COLO668 (cell line): ENCODE data around the gene TNFSF8.

ENCODE experiments used
- DNase-seq: peaks from one replicate; lab custom pipeline; 2025; ENCODE audit not compliant: unreplicated experiment; lab: John Stamatoyannopoulos, UW

TNFSF8 gene

DNA sequence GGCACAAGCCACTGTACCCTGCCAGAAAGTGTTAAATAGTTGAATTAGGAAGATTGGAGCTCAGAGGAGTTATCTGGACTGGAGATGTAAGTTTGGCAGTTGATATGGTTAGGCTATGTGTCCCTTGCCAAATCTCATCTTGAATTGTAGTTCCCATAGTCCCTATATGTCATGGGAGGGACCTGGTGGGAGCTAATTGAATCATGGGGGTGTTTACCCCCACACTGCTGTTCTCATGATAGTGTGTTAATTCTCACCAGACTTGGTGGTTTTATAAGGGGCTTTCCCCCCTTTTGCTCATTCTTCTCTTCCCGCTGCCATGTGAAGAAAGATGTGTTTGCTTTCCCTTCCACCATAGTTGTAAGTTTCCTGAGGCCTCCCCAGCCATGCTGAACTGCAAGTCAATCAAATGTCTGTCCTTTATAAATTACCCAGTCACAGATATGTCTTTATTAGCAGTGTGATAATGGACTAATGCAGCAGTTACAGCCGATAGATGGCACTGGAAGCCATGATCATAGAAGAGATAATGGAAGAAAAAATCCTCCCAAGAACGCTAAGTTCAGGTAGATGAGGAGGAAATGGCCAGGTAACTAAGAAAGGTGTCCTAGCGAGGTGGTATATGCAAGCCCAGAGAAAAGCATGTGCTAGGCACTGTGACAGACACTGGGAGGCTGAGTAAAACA is 51.4 kb downstream of the TNFSF8 start:
- no peak for DNase-seq

DNA sequence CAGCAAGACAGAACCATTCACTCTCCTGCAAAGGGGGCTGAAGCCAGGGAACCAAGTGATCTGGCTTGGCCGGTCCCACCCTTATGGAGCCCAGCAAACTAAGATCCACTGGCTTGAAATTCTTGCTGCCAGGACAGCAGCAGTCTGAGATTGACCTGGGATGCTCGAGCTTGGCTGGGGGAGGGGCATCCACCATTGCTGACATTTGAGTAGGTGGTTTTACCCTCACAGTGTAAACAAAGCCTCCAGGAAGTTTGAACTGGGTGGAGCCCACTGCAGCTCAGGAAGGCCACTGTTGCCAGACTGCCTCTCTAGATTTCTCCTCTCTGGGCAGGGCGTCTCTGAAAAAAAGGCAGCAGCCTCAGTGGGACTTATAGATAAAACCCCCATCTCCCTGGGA is 60.5 kb downstream of the TNFSF8 start:
- DNase-seq, result peak; percentile 69

DNA sequence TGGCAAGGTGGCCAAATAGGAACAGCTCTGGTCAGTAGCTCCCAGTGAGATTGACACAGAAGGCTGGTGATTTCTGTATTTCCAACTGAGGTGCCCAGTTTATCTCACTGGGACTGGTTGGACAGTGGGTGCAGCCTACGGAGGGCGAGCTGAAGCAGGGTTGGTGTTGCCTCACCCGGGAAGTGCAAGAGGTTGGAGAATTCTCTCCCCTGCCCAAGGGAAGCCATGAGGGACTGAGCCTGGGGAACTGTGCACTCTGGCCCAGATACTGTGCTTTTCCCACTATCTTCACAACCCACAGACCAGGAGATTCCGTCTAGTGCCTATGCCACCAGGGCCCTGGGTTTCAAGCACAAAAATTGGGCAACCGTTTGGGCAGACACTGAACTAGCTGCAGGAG is 61.0 kb downstream of the TNFSF8 start:
- no peak for DNase-seq

DNA sequence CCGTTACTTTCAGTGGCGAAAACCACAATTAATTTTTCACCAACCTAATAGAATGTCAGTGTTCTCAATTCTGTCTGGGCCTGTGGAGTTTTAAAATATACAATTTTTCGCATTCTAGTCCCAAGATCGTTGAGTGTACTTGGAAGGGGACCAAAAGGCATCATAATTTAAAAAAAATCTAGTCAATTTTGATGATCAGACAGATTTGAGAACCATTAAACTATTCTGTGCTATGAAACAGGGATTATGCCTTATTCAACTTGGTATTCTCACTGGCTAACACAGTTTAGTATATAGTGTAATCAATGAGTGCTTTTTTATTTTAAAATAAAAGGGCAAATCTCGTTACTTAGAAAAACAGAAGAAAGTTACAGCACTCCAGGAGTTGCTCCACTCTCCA is 63.1 kb downstream of the TNFSF8 start:
- DNase-seq, result no peak

DNA sequence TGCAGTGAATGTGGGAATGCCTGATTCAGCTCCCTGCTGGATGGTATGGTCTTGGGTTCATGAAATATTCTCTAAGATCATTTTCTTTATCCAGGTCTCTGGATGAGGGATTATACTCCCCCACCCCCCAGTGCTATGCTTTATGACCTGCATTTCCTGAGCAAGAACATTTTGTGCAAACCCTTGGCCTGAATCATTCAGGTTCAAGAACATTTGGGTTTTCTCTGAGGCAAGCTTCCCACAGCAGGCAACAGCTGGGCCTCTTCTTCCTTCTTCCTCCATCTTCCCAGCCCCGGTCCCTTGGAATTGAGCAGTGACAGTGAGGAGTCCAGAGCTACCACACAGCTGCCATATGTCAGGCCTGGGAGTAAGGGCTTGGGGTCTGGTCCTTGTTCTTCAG is 65.9 kb downstream of the TNFSF8 start:
- DNase-seq, result no peak

DNA sequence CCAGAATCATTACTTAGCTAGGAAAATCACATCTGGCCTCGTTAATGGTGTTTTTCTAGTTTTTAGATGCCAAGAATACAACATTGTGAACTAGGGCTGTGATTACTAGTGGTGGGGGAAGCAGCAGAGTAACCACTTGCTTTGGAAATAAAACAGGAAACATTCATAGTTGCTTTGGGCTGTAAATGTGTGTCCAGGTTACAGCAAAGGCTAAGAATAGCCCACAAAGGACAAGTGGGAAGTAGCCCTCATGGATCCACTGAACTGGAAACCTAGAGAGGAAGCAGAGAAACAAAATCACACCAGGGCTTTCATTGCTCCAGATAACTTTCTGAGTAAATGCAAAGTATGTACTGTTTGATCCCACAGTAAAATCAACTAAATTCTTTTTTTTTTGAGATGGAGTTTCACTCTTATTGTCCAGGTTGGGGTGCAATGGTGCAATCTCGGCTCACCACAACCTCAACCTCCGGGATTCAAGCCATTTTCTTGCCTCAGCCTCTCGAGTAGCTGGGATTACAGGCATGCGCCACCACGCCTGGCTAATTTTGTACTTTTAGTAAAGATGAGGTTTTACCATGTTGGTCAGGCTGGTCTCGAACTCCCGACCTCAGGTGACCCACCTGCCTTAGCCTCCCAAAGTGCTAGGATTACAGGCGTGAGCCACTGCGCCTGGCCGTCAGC is 68.3 kb downstream of the TNFSF8 start:
- no peak for DNase-seq

DNA sequence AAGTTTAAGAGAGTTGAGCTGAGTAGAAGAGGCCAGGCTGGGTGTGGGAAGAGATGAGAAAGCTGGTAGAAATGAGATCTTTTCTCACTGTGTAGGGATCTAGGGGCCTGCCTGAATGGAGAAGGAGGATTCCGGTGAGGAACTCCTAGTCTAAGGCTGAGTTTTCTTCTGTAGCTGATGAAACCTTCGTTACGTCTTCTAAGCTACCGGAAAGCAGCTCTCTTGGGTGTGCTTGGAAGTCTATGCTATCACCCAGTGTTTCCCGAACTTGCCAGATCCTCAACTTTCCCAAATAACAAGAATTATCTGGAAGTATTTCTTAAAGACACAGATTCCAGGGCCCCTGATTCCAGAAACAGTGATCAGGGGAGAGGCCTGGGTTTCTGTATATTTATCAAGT is 69.1 kb downstream of the TNFSF8 start:
- no peak for DNase-seq

DNA sequence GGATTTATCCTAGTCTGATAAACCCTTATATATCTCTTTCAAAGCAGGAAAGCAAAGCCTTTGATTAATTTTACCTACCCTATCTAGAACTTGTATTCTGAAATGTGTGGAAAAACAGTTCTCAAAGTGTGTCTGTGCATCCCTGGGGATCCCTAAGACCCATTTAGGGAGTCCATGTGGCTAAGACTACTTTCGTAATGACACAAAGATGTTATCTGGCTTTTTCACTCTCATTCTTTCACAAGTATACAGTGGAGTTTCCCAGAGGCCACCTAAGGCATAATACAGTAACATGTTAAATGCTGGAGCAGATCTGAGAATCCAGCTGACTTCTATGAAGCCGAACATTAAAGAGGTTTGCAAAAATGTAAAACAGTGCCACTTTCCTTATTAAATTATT is 70.2 kb downstream of the TNFSF8 start:
- DNase-seq, result no peak

DNA sequence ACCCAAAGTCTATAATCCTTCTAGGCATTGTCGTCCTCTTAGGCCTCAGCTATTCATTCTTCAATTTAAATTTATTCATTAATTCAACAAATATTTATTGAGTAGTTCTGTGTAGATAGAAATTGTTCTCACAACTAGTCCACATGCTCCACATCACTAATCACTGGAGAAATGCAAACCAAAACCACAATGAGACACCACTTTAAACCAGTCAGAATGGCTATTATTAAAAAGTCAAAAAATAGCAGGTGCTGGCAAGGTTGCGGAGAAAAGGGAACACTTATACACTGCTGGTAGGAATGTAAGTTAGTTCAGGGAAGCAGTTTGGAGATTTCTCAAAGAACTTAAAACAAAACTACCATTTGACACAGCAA is 73.5 kb downstream of the TNFSF8 start:
- no peak for DNase-seq

DNA sequence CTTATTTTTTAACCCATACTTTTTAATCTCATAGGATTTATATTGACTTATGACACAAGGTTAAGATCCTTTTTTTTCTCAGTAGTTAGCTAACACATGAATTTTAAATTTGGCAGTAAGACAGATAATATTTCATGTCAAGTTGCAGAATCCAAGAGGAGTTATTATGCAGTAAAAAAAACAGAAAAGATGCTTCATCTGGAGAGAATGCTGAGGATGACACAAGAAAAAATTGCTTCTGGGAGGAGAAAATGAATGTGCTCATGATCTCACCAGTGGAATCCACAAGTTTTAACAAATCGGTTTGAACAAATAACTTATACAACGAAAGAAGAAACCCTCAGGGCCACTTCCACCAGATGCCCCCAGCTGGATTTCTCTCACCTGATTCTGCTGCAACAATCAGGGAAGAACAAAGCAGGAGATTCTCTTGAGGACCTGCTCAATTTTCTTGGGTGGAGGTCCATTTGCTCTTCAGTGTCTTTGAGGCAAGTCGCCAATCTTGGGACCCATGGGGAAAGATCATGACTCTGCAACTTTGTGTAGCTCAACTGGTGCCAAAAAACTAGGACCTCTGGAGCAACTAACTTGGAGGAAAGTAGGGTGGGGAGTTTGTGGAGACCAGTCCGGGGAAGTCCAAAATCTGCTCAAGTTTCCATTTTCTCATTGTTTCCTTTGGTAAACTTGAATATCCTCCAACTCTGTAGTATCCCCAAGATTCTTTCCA is 74.0 kb downstream of the TNFSF8 start:
- DNase-seq, result no peak

DNA sequence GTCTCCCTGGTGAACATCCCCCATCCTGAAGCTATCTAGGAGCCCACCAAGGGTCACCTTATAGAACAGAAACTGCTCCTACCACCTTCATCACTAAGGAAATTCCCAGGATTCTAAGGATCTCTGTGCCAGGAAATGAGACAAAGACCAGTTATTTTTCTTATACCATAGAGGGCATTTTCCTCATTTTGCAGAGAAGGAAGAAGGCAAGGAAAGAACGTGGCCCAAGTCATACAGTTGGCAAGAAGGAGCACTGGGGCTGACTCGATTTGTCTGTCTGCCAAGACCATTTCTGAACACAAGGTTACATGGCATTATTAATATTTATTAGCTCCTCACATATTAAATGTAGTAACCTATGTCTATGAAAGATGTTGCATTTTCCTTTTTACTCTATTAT is 74.9 kb downstream of the TNFSF8 start:
- no peak for DNase-seq

DNA sequence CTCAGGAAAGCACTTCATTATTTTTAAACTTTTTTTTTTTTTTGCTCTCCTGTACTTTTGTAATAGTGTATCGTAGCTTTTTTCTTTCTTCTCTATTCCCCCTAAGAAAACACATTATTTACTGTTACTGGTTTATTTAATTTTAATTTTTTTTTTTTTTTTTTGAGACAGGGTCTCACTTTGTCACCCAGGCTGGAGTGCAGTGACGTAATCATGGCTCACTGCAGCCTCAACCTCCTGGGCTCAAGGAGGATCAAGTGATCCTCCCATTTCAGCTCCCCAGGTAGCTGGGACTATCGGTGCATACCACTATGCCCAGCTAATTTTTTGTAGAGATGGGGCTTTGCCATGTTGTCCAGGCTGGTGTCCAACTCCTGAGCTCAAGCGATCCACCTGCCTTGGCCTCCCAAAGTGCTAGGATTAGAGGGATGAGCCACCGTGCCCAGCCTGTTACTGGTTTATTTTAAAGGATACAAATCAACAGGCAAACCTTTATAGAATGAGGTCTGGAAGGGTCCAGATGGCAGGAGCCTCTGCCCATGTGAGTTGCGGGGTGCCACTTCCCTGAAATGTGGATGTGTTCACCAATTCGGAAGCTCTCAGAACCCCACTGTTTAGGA is 75.5 kb downstream of the TNFSF8 start:
- no peak for DNase-seq

DNA sequence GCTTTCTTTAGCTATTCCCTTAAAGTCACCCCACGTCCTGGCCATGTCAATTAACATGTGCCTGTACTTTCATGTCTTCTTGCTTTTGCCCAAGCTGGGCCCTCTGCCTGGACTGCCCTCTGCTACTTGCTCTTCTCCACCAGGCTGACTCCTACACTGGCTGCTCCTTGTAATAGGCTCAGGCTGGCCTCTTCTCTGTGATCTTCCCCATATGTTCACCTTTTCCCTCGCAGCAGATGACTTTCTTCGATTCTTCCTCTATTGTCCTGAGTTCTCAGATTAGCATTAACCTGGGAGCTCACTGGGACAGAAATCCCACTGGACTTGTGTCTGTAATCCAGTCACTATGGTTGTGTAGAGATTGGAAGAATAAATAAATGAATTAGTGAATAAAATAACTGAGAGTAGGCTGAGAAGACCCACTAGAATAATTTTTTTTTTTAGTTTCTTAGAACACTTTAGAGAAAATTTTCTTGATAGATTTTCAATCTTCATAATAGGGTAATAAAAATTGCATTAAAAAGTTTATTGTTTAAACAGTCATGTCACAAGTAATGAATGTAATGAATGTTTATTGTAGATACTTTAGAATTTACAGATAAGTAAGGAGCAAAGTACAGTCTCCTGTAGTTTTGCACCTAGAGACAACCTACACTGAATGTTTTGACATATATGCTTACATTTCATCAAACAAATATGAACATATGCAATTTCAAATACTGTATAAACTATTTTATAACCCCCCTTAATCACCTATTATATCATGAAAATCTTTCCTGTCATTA is 77.1 kb downstream of the TNFSF8 start:
- no peak for DNase-seq

DNA sequence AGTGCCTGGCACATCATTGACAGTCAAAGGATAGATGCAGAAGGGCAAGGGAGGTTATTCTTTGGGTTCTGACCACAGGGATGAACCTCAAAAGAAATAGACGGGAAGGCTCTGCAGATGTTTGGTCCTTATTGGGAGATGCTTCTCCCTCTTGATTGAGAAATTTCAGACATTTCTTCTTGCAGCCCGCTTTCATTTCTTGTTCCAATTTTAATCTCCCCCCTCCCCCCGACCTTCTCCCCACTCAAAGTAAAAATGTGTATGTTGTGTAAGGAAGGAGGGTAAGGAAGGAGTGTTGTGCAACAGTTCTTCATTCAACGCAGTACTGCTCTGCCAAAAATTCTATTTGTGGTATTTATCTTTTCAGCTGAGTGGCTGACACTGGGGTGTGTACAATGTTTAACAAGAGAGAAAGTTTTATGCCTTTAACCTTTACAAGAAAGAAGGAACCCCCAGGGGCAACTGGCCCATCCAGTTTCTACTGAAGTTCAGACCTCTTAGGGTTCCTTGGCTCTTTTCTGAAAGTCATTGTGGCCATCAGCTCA is 78.3 kb downstream of the TNFSF8 start:
- DNase-seq, result no peak

DNA sequence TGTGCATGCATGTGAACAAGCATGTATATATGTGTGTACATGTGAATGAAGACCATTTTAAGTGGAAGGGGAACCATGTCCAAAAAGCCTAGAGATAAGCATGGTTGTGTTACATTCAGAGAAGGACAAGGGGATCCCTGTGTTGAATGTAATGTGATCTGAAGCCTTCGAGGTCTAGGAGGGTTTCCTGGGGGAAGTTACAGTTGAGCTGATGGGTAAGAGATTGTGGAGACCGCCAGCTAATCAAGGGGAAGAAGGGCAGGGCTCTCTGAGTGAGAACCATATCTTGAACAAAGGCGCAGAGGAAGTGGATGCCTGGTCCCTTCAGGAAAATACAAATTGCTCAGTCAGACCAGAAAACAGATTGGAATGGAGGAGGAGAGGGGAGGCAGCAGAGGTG is 79.1 kb downstream of the TNFSF8 start:
- no peak for DNase-seq
